Effector memory CD4-positive, alpha-beta T cell (primary cell): ENCODE measurements around the gene GNB5.

Experiments
- DNase-seq, 3 donors: peaks; one replicate each; pipeline ENCODE4 v3.0.0-alpha.2; 2020
- H3K27ac ChIP-seq: 2 replicates; pipeline ENCODE4 v1.7.0; 2013; ENCODE audit warnings: mild to moderate bottlenecking, low read length, moderate library complexity; ENCODE audit not compliant: insufficient read depth, poor library complexity, severe bottlenecking
- H3K27me3 ChIP-seq: replicated peaks from 2 replicates; pipeline ENCODE4 v1.7.0; 2013; ENCODE audit warnings: mild to moderate bottlenecking, low read length; ENCODE audit not compliant: insufficient read depth, control insufficient read depth, poor library complexity, severe bottlenecking
- H3K36me3 ChIP-seq: 2 replicates; pipeline ENCODE4 v1.7.0; 2013; ENCODE audit warnings: mild to moderate bottlenecking, low read length, moderate library complexity; ENCODE audit not compliant: control insufficient read depth, insufficient read depth
- H3K4me1 ChIP-seq: 2 replicates; pipeline ENCODE4 v1.7.0; 2013; ENCODE audit warnings: low read length, mild to moderate bottlenecking; ENCODE audit not compliant: control insufficient read depth, insufficient read depth, poor library complexity, severe bottlenecking
- H3K4me3 ChIP-seq: 2 replicates; pipeline ENCODE4 v1.7.0; 2013; ENCODE audit warnings: low read length, low read depth, mild to moderate bottlenecking; ENCODE audit not compliant: insufficient read depth, poor library complexity, severe bottlenecking
- H3K9me3 ChIP-seq: 2 replicates; pipeline ENCODE4 v1.7.0; 2013; ENCODE audit warnings: mild to moderate bottlenecking, low read length, moderate library complexity; ENCODE audit not compliant: control insufficient read depth

Gene GNB5

GRCh38 chr15:52227456-52227855, 36.3 kb upstream of the GNB5 start:
- H3K4me1 ChIP-seq, result no peaks in the 10 kb centered on the region
- H3K4me3 ChIP-seq, result no peak overlapping the region
- no peaks in the 10 kb centered on the region for H3K9me3 ChIP-seq
- no peaks in the 10 kb centered on the region for H3K36me3 ChIP-seq
- H3K27ac ChIP-seq, result no peak overlapping the region
- no peaks in the 10 kb centered on the region for H3K27me3 ChIP-seq
- DNase-seq, result peak; percentile 23 to 43 (median 32)

GRCh38 chr15:52225230-52225629, 34.0 kb upstream of the GNB5 start:
- Histone ChIP-seq H3K9me3 (no peaks in the 10 kb centered on the region), H3K4me1 (no peaks in the 10 kb centered on the region), H3K4me3 (no peak overlapping the region), H3K27ac (no peak overlapping the region), H3K27me3 (no peaks in the 10 kb centered on the region), H3K36me3 (no peaks in the 10 kb centered on the region)
- DNase-seq, result no peak

- H3K4me1 ChIP-seq, result no peaks in the 10 kb centered on the region
- no peak overlapping the region for H3K27ac ChIP-seq
- no peak for DNase-seq
- H3K27me3 ChIP-seq, result no peaks in the 10 kb centered on the region
- H3K36me3 ChIP-seq, result no peaks in the 10 kb centered on the region
- H3K4me3 ChIP-seq, result no peak overlapping the region
- H3K9me3 ChIP-seq, result no peaks in the 10 kb centered on the region
Observed at GRCh38 chr15:52224211-52224610, 33.0 kb upstream of the GNB5 start.

- Histone ChIP-seq H3K27ac (peak overlapping the region; percentile 62), H3K4me3 (peak overlapping the region; percentile 21), H3K4me1 (no peaks in the 10 kb centered on the region), H3K27me3 (no peaks in the 10 kb centered on the region), H3K9me3 (no peaks in the 10 kb centered on the region), H3K36me3 (no peaks in the 10 kb centered on the region)
- DNase-seq, result no peak
Observed at GRCh38 chr15:52221730-52222129, 30.5 kb upstream of the GNB5 start.

- Histone ChIP-seq H3K4me3 (peak overlapping the region; percentile 21), H3K36me3 (no peaks in the 10 kb centered on the region), H3K27me3 (no peaks in the 10 kb centered on the region), H3K27ac (peak overlapping the region; percentile 62), H3K4me1 (no peaks in the 10 kb centered on the region), H3K9me3 (no peaks in the 10 kb centered on the region)
- DNase-seq, result no peak
Observed at GRCh38 chr15:52220937-52221660, 29.9 kb upstream of the GNB5 start.

- DNase-seq, result no peak
- H3K36me3 ChIP-seq, result no peaks in the 10 kb centered on the region
- no peaks in the 10 kb centered on the region for H3K9me3 ChIP-seq
- no peak overlapping the region for H3K27ac ChIP-seq
- H3K4me3 ChIP-seq, result no peak overlapping the region
- H3K4me1 ChIP-seq, result no peaks in the 10 kb centered on the region
- no peaks in the 10 kb centered on the region for H3K27me3 ChIP-seq
Observed at GRCh38 chr15:52220251-52220650, 29.1 kb upstream of the GNB5 start.

GRCh38 chr15:52218816-52219215, 27.6 kb upstream of the GNB5 start:
- Histone ChIP-seq H3K9me3 (no peaks in the 10 kb centered on the region), H3K4me3 (no peak overlapping the region), H3K4me1 (no peaks in the 10 kb centered on the region), H3K27ac (no peak overlapping the region), H3K36me3 (no peaks in the 10 kb centered on the region), H3K27me3 (no peaks in the 10 kb centered on the region)
- DNase-seq, result no peak

- Histone ChIP-seq H3K27me3 (no peaks in the 10 kb centered on the region), H3K4me3 (no peak overlapping the region), H3K9me3 (no peaks in the 10 kb centered on the region), H3K36me3 (no peaks in the 10 kb centered on the region), H3K4me1 (no peaks in the 10 kb centered on the region), H3K27ac (no peak overlapping the region)
- DNase-seq, result no peak
Observed at GRCh38 chr15:52218371-52218770, 27.2 kb upstream of the GNB5 start.

GRCh38 chr15:52217186-52217585, 26.0 kb upstream of the GNB5 start:
- H3K36me3 ChIP-seq, result no peaks in the 10 kb centered on the region
- H3K9me3 ChIP-seq, result no peaks in the 10 kb centered on the region
- H3K4me3 ChIP-seq, result no peak overlapping the region
- no peak for DNase-seq
- no peaks in the 10 kb centered on the region for H3K4me1 ChIP-seq
- H3K27ac ChIP-seq, result no peak overlapping the region
- no peaks in the 10 kb centered on the region for H3K27me3 ChIP-seq

GRCh38 chr15:52214553-52214952, 23.4 kb upstream of the GNB5 start:
- H3K9me3 ChIP-seq, result no peaks in the 10 kb centered on the region
- no peaks in the 10 kb centered on the region for H3K27me3 ChIP-seq
- no peak overlapping the region for H3K27ac ChIP-seq
- no peaks in the 10 kb centered on the region for H3K36me3 ChIP-seq
- no peak overlapping the region for H3K4me3 ChIP-seq
- no peak for DNase-seq
- H3K4me1 ChIP-seq, result no peaks in the 10 kb centered on the region
